ENCODE results near the gene GABRD. TPM values are rescaled to one million over a fixed set of nuclear protein-coding genes. Genes with fewer than 3 reads are reported as not detected.
"Not testable (repeated sequence)": the region's sequence is repeated elsewhere in the genome, so short reads cannot be mapped to it uniquely, and the experiment has no call there.

GABRD gene
- total RNA-seq, 3 donors from 2014 or later (not counting 1 experiment from before 2014, with no cell fraction given) = 0.19 to 0.33 TPM; not detected in 1

GRCh38 chr1:1974834-1975233, 44.3 kb upstream of the GABRD start:
- no peaks in the 10 kb centered on the region for H3K4me1 ChIP-seq (ENCODE audit: control insufficient read depth, insufficient read depth, low read length)
- ATAC-seq (no peak), DNase-seq (no peak)
- H3K4me3 ChIP-seq (ENCODE audit: low read length) = no peak overlapping the region
- no peaks in the 10 kb centered on the region for H3K9me3 Mint-ChIP-seq
- H3K4me3 Mint-ChIP-seq = no peak overlapping the region
- H3K9me3 ChIP-seq (ENCODE audit: control insufficient read depth, insufficient read depth, low read length) = no peaks in the 10 kb centered on the region
- 86% methylated on average over 22 of the region's 22 CpGs for WGBS (ENCODE audit: insufficient coverage)
- H3K27ac ChIP-seq (ENCODE audit: low read length) = no peak overlapping the region
- H3K27me3 Mint-ChIP-seq (ENCODE audit: low read depth in 2 of 2) = peaks cover 0 to 4% of the 10 kb centered on the region in 2 donors
- intact Hi-C loops (cut with micrococcal nuclease) = no loop called here
- no peaks in the 10 kb centered on the region for H3K36me3 ChIP-seq (ENCODE audit: control insufficient read depth, insufficient read depth, low read length)
- TF ChIP-seq CTCF (IDR thresholded peaks at IDR 0.05) = no peak
- H3K36me3 Mint-ChIP-seq = no peaks in the 10 kb centered on the region
- H3K27me3 ChIP-seq (ENCODE audit: control insufficient read depth, insufficient read depth, low read length) = no peaks in the 10 kb centered on the region
- H3K27ac Mint-ChIP-seq = no peak overlapping the region
- no peaks in the 10 kb centered on the region for H3K4me1 Mint-ChIP-seq

GRCh38 chr1:1975535-1975934, 43.6 kb upstream of the GABRD start:
- Histone ChIP-seq H3K27ac (ENCODE audit: low read length) (no peak overlapping the region), H3K4me1 (ENCODE audit: control insufficient read depth, insufficient read depth, low read length) (no peaks in the 10 kb centered on the region), H3K27me3 (ENCODE audit: control insufficient read depth, insufficient read depth, low read length) (no peaks in the 10 kb centered on the region), H3K9me3 (ENCODE audit: control insufficient read depth, insufficient read depth, low read length) (no peaks in the 10 kb centered on the region), H3K36me3 (ENCODE audit: control insufficient read depth, insufficient read depth, low read length) (no peaks in the 10 kb centered on the region), H3K4me3 (ENCODE audit: low read length) (no peak overlapping the region)
- Mint-ChIP-seq H3K36me3 (no peaks in the 10 kb centered on the region), H3K4me3 (no peak overlapping the region), H3K27ac (no peak overlapping the region), H3K27me3 (ENCODE audit: low read depth in 2 of 2) (peaks cover 0 to 4% of the 10 kb centered on the region in 2 donors), H3K9me3 (no peaks in the 10 kb centered on the region), H3K4me1 (no peaks in the 10 kb centered on the region)
- no peak for DNase-seq
- intact Hi-C loops (cut with micrococcal nuclease) = no loop called here
- TF ChIP-seq CTCF (IDR thresholded peaks at IDR 0.05) = no peak
- WGBS (ENCODE audit: insufficient coverage) = 70% methylated on average over 14 of the region's 14 CpGs
- no peak for ATAC-seq

- Mint-ChIP-seq H3K36me3 (no peaks in the 10 kb centered on the region), H3K4me3 (no peak overlapping the region), H3K27me3 (ENCODE audit: low read depth in 2 of 2) (peaks cover 0 to 4% of the 10 kb centered on the region in 2 donors), H3K27ac (no peak overlapping the region), H3K9me3 (no peaks in the 10 kb centered on the region), H3K4me1 (no peaks in the 10 kb centered on the region)
- DNase-seq (no peak), ATAC-seq (no peak)
- Histone ChIP-seq H3K4me3 (ENCODE audit: low read length) (no peak overlapping the region), H3K9me3 (ENCODE audit: control insufficient read depth, insufficient read depth, low read length) (no peaks in the 10 kb centered on the region), H3K36me3 (ENCODE audit: control insufficient read depth, insufficient read depth, low read length) (no peaks in the 10 kb centered on the region), H3K4me1 (ENCODE audit: control insufficient read depth, insufficient read depth, low read length) (no peaks in the 10 kb centered on the region), H3K27me3 (ENCODE audit: control insufficient read depth, insufficient read depth, low read length) (no peaks in the 10 kb centered on the region), H3K27ac (ENCODE audit: low read length) (no peak overlapping the region)
- WGBS (ENCODE audit: insufficient coverage) = 80% methylated on average over 17 of the region's 19 CpGs
- TF ChIP-seq CTCF (IDR thresholded peaks at IDR 0.05) = no peak
- intact Hi-C loops (cut with micrococcal nuclease) = no loop called here
These were observed 43.1 kb upstream of the GABRD start for GRCh38 chr1:1976031-1976430.

GRCh38 chr1:1978108-1978507, 41.0 kb upstream of the GABRD start:
- Histone ChIP-seq H3K36me3 (ENCODE audit: control insufficient read depth, insufficient read depth, low read length) (no peaks in the 10 kb centered on the region), H3K4me1 (ENCODE audit: control insufficient read depth, insufficient read depth, low read length) (no peaks in the 10 kb centered on the region), H3K27ac (ENCODE audit: low read length) (no peak overlapping the region), H3K9me3 (ENCODE audit: control insufficient read depth, insufficient read depth, low read length) (no peaks in the 10 kb centered on the region), H3K4me3 (ENCODE audit: low read length) (no peak overlapping the region), H3K27me3 (ENCODE audit: control insufficient read depth, insufficient read depth, low read length) (no peaks in the 10 kb centered on the region)
- no peak overlapping the region for H3K27ac Mint-ChIP-seq
- ATAC-seq = no peak
- intact Hi-C loops (cut with micrococcal nuclease) = no loop called here
- no peak overlapping the region for H3K4me3 Mint-ChIP-seq
- H3K36me3 Mint-ChIP-seq = no peaks in the 10 kb centered on the region
- no peaks in the 10 kb centered on the region for H3K4me1 Mint-ChIP-seq
- peaks cover 0 to 3% of the 10 kb centered on the region in 2 donors for H3K27me3 Mint-ChIP-seq (ENCODE audit: low read depth in 2 of 2)
- DNase-seq = no peak
- no peak for TF ChIP-seq CTCF (IDR thresholded peaks at IDR 0.05)
- 79% methylated on average over 11 of the region's 11 CpGs for WGBS (ENCODE audit: insufficient coverage)
- no peaks in the 10 kb centered on the region for H3K9me3 Mint-ChIP-seq

- H3K9me3 ChIP-seq (ENCODE audit: control insufficient read depth, insufficient read depth, low read length); H3K27me3 ChIP-seq (ENCODE audit: control insufficient read depth, insufficient read depth, low read length); H3K9me3 Mint-ChIP-seq; H3K4me3 ChIP-seq (ENCODE audit: low read length); H3K4me3 Mint-ChIP-seq; H3K4me1 Mint-ChIP-seq; H3K27ac Mint-ChIP-seq; H3K36me3 ChIP-seq (ENCODE audit: control insufficient read depth, insufficient read depth, low read length); DNase-seq; H3K36me3 Mint-ChIP-seq; ATAC-seq; H3K27ac ChIP-seq (ENCODE audit: low read length); H3K27me3 Mint-ChIP-seq (ENCODE audit: low read depth in 2 of 2); intact Hi-C loops (cut with micrococcal nuclease); H3K4me1 ChIP-seq (ENCODE audit: control insufficient read depth, insufficient read depth, low read length): not testable (repeated sequence)
- 93% methylated on average over 43 of the region's 51 CpGs for WGBS (ENCODE audit: insufficient coverage)
These were observed 40.3 kb upstream of the GABRD start for GRCh38 chr1:1978690-1979481.

Data from natural killer cell (primary cell).